ENCODE data around the gene DNAH10. TPM values are rescaled to one million over a fixed set of nuclear protein-coding genes. Genes with fewer than 3 reads are reported as not detected.

The DNAH10 gene
- total and polyA plus RNA-seq, 8 donors, result 0.02 to 0.59 (median 0.09) TPM; not detected in 1

DNA sequence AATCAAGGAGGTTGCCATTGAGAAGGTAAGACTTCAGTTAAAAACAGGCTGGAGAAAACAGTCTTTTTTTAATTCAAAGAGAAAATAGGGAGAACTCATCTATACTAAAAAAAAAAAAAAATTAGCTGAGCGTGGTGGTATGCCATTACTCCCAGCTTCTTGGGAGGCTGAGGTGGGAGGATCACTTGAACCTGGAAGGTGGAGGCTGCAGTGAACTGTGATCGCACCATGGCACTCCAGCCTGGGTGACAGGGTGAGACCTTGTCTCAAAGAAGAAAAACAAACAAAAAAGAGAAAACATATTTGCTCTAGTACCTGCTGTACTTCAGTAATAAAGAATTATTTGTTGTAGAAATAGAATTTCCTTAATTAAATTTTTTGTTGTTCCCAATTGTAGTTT is 68.6 kb downstream of the DNAH10 start:
- ATAC-seq, result no peak
- TF ChIP-seq, protein P1, sequence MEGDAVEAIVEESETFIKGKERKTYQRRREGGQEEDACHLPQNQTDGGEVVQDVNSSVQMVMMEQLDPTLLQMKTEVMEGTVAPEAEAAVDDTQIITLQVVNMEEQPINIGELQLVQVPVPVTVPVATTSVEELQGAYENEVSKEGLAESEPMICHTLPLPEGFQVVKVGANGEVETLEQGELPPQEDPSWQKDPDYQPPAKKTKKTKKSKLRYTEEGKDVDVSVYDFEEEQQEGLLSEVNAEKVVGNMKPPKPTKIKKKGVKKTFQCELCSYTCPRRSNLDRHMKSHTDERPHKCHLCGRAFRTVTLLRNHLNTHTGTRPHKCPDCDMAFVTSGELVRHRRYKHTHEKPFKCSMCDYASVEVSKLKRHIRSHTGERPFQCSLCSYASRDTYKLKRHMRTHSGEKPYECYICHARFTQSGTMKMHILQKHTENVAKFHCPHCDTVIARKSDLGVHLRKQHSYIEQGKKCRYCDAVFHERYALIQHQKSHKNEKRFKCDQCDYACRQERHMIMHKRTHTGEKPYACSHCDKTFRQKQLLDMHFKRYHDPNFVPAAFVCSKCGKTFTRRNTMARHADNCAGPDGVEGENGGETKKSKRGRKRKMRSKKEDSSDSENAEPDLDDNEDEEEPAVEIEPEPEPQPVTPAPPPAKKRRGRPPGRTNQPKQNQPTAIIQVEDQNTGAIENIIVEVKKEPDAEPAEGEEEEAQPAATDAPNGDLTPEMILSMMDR (IDR thresholded peaks at IDR 0.05), result no peak
- Histone ChIP-seq H3K4me1 (no peaks in the 10 kb centered on the region), H3K36me3 (no peaks in the 10 kb centered on the region), H3K27me3 (no peaks in the 10 kb centered on the region), H3K4me3 (no peak overlapping the region), H3K27ac (no peak overlapping the region), H3K9me3 (no peaks in the 10 kb centered on the region)
- intact Hi-C loops (cut with DNase I), result no loop called here
- WGBS, 2 donors, result 82 to 89% methylated on average over 2 of the region's 2 CpGs
- DNase-seq, result no peak
- no peak for FAIRE-seq

DNA sequence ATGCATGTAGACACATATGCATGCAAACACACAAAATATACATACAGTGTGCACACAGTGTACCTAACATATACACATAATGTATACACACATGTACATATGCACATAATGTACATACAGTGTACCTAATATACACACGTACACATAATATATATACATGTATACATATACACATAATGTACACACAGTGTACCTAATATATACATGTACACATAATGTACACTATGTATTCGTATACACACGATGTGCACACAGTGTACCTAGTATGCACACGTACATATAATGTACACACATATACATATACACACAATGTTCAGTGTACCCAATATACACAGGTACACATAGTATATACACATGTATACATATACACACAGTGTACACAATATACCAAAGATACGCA is 70.0 kb downstream of the DNAH10 start:
- 81 to 94% methylated on average over 5 of the region's 5 CpGs for WGBS, 2 donors
- H3K27me3 ChIP-seq, result no peaks in the 10 kb centered on the region
- no peak for FAIRE-seq
- no peak overlapping the region for H3K4me3 ChIP-seq
- H3K36me3 ChIP-seq, result no peaks in the 10 kb centered on the region
- intact Hi-C loops (cut with DNase I), result no loop called here
- TF ChIP-seq, protein P1 (IDR thresholded peaks at IDR 0.05), result no peak
- no peak for ATAC-seq
- H3K4me1 ChIP-seq, result no peaks in the 10 kb centered on the region
- no peak for DNase-seq
- no peak overlapping the region for H3K27ac ChIP-seq
- H3K9me3 ChIP-seq, result no peaks in the 10 kb centered on the region

DNA sequence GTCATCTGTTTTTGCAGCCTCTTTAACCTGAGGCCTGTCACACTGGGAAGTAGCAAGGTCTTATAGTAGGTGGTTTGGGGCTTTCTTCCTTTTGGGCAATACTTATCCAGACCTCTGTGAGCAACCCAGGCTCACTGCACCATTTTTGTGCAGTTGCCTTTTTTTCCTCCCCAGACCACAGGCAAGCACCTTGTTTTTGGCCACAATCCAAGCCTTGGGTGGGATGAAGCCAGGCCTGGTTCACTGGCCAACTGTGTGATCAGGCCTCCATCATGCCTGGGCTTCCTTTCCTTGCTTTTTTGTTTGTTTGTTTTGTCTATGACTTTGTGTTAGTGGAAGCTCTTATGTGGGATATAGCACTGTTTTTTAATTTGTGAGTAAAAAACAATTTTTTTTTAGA is 71.7 kb downstream of the DNAH10 start:
- FAIRE-seq, result no peak
- no peak for DNase-seq
- no peaks in the 10 kb centered on the region for H3K36me3 ChIP-seq
- no peak overlapping the region for H3K4me3 ChIP-seq
- TF ChIP-seq, protein P1 (IDR thresholded peaks at IDR 0.05), result no peak
- no peaks in the 10 kb centered on the region for H3K4me1 ChIP-seq
- no peak for ATAC-seq
- no peak overlapping the region for H3K27ac ChIP-seq
- intact Hi-C loops (cut with DNase I), result no loop called here
- H3K27me3 ChIP-seq, result no peaks in the 10 kb centered on the region
- no peaks in the 10 kb centered on the region for H3K9me3 ChIP-seq

DNA sequence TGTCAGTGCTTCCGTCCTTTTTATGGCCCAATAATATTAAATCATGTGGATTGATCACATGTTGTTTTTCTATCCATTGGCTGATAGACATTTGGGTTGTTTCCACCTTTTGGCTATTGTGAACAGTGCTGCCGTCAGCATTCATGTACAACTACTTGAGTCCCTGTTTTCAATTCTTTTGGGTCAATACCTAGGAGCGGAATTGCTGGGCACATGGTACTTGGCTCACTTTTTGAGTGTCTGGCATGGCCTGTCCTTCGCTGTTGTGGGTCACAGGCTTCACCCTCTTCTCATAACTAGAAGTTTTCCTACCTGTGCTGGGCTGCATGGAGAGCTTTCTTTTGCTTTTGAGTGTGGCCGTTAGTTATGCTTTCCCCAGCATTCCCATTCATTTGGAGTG is 72.7 kb downstream of the DNAH10 start:
- H3K27ac ChIP-seq, result no peak overlapping the region
- DNase-seq (no peak), FAIRE-seq (no peak), ATAC-seq (no peak)
- intact Hi-C loops (cut with DNase I), result no loop called here
- H3K4me3 ChIP-seq, result no peak overlapping the region
- TF ChIP-seq, protein P1 (IDR thresholded peaks at IDR 0.05), result no peak
- H3K4me1 ChIP-seq, result no peaks in the 10 kb centered on the region
- no peaks in the 10 kb centered on the region for H3K27me3 ChIP-seq
- WGBS, 2 donors, result 79 to 86% methylated on average over 5 of the region's 5 CpGs
- no peaks in the 10 kb centered on the region for H3K9me3 ChIP-seq
- H3K36me3 ChIP-seq, result no peaks in the 10 kb centered on the region

DNA sequence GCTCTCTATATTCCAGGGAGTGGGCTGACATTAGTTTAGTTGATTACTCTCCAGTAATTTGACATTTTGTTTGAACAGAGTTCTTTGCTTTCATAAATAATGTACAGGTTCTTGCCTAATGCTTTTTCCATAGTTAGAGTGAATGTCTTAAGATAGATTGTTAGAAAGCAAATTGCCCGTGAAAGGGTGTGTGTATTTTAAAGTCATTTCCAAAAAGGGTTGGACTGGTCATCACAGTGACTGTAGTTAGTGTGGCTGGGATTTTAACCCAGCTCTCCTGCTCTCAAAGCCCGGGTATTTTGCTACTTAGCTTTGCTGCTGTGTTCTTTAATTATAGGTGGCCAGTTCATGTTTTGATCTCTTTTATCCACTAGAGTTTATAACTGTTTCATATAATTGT is 74.2 kb downstream of the DNAH10 start:
- DNase-seq (no peak), FAIRE-seq (no peak), ATAC-seq (no peak)
- Histone ChIP-seq H3K4me1 (no peaks in the 10 kb centered on the region), H3K27me3 (no peaks in the 10 kb centered on the region), H3K4me3 (no peak overlapping the region), H3K36me3 (no peaks in the 10 kb centered on the region), H3K27ac (no peak overlapping the region), H3K9me3 (no peaks in the 10 kb centered on the region)
- WGBS, 2 donors, result 30 to 41% methylated on average over 2 of the region's 2 CpGs
- intact Hi-C loops (cut with DNase I), result no loop called here
- TF ChIP-seq, protein P1 (IDR thresholded peaks at IDR 0.05), result no peak
